AG04450 (cell line): ENCODE results near the gene APBB2. TPM values are rescaled to one million over a fixed set of nuclear protein-coding genes. Genes with fewer than 3 reads are reported as not detected.

Experiments
- CTCF ChIA-PET: fragments of 300-600, 350-600 bp; formaldehyde crosslinking; extraction: SDS; loops from one replicate; lab custom pipeline; 2022; ENCODE audit warnings: antibody characterized with exemption, inconsistent platforms; lab: Charles Lee
- POLR2A ChIA-PET: fragments of 350-600 bp; formaldehyde crosslinking; extraction: SDS; loops from one replicate; lab custom pipeline; 2021; ENCODE audit warnings: antibody characterized with exemption, inconsistent platforms; lab: Yijun Ruan, JAX
- DNase-seq: peaks from one replicate; pipeline ENCODE4 v3.0.0-alpha.2; 2011; ENCODE audit warnings: low read depth, low spot score
- H3K27ac ChIP-seq: one replicate; pipeline ENCODE4 v1.5.1; 2012; ENCODE audit warnings: low read depth, low read length, control low read depth
- H3K27me3 ChIP-seq: one replicate; pipeline ENCODE4 v1.6.0; 2012; ENCODE audit warnings: low read length; ENCODE audit not compliant: control insufficient read depth, insufficient read depth
- H3K4me3 ChIP-seq: 2 replicates; pipeline ENCODE4 v1.5.1; 2011; ENCODE audit warnings: mild to moderate bottlenecking, low read depth, low read length, control low read depth
- H3K9me3 ChIP-seq: 2 replicates; pipeline ENCODE4 v1.5.1; 2012; ENCODE audit warnings: low read length; ENCODE audit not compliant: control insufficient read depth, insufficient read depth
- polyA plus RNA-seq: library from polyadenylated mRNA; depleted of rRNA; stranded (reverse); fragments of >200 nt; gene quantifications from 2 replicates; pipeline ENCODE4 v1.2.3, GENCODE V29; 2011
- TF ChIP-seq, protein P1 (sequence below): IDR thresholded peaks from 2 replicates; pipeline ENCODE4 v1.5.1; 2011; ENCODE audit warnings: low read depth, low read length, control low read depth, inconsistent platforms

APBB2 gene
- polyA plus RNA-seq, 1 experiment = 52.7 TPM

DNA sequence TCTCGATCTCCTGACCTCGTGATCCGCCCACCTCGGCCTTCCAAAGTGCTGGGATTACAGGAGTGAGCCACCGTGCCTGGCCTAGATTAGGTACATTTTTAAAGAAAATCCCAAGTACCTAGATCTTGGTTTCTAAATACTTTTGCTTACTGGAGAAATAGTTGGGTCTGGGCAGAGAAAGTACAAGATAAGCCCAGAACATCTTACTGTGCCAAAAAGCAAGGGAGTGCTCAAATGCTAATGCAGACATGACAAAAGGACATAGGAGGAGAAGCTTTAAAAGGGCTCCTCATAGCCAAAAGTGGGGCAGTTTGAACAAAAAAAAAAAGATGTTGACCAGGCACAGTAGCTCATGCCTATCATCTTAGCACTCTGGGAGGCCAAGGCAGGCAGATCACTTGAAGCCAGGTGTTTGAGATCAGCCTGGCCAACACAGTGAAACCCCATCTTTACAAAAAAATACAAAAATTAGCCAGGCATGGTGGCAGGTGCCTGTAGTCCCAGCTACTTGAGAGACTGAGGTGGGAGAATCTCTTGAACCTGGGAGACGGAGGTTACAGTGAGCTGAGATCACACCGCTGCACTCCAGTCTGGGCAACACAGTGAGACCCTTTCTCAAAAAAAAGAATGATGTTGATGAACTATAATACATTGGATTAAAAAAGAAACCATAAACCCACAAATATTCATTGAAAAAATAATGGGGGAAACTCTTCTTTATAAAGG is 107.5 kb downstream of the APBB2 start:
- TF ChIP-seq, protein P1, sequence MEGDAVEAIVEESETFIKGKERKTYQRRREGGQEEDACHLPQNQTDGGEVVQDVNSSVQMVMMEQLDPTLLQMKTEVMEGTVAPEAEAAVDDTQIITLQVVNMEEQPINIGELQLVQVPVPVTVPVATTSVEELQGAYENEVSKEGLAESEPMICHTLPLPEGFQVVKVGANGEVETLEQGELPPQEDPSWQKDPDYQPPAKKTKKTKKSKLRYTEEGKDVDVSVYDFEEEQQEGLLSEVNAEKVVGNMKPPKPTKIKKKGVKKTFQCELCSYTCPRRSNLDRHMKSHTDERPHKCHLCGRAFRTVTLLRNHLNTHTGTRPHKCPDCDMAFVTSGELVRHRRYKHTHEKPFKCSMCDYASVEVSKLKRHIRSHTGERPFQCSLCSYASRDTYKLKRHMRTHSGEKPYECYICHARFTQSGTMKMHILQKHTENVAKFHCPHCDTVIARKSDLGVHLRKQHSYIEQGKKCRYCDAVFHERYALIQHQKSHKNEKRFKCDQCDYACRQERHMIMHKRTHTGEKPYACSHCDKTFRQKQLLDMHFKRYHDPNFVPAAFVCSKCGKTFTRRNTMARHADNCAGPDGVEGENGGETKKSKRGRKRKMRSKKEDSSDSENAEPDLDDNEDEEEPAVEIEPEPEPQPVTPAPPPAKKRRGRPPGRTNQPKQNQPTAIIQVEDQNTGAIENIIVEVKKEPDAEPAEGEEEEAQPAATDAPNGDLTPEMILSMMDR = no peak
- Histone ChIP-seq H3K27ac (no peak overlapping the region), H3K9me3 (no peaks in the 10 kb centered on the region), H3K27me3 (no peaks in the 10 kb centered on the region), H3K4me3 (no peak overlapping the region)
- ChIA-PET POLR2A (no interaction called here), CTCF (interaction anchor here (1.0 kb wide), 1 partner anchor 107 kb away, joined by 3 read pairs; the partner anchor contains the start of gene APBB2)
- no peak for DNase-seq

DNA sequence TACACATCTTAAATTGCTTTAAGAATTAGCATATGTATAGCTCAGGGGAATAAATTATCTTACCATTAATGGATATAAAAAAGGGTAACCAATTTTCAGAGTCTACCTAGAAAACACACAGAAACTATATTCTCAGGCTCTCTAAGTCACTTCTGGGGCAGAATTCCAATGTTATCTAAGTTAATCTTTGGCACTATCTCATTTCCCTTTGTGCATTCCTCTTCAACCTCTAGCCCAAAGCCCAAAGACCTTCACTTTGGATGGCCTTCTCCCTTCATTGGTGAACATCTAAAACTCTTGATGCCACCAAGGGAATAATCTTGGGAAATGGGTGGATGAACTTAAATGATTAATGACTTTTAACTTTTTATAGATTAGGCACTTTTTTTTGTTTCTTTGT is 108.3 kb downstream of the APBB2 start:
- TF ChIP-seq, protein P1 = no peak
- no peak for DNase-seq
- ChIA-PET CTCF (interaction anchor here (1.6 kb wide), 1 partner anchor 181 kb away, joined by 4 read pairs; no protein-coding TSS in a partner anchor), POLR2A (no interaction called here)
- Histone ChIP-seq H3K27ac (no peak overlapping the region), H3K4me3 (no peak overlapping the region), H3K27me3 (no peaks in the 10 kb centered on the region), H3K9me3 (no peaks in the 10 kb centered on the region)

DNA sequence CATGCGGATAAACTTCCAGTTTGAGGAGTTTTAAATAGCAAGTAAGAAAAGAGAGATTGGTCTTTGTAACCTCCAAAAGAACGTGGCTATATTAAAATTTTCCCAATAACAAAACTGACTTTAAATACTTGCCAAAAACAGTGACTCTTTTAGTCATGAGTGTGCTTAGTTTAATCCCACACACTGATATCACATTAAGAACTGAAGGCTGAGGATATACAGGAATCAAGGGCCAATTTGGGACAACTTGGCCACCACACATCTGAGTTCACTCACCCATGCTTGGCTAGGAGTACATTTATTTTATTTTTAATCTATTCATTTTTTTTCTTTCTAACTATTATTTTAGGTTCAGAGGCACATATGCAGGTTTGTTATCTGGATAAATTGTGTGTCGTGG is 110.2 kb downstream of the APBB2 start:
- ChIA-PET POLR2A (no interaction called here), CTCF (interaction anchor here (0.7 to 0.9 kb wide), 2 partner anchors 110 to 180 kb away, joined by 3 read pairs; partner anchors contain the start of gene APBB2)
- DNase-seq = no peak
- Histone ChIP-seq H3K27ac (no peak overlapping the region), H3K27me3 (no peaks in the 10 kb centered on the region), H3K9me3 (no peaks in the 10 kb centered on the region), H3K4me3 (no peak overlapping the region)
- TF ChIP-seq, protein P1 = no peak

DNA sequence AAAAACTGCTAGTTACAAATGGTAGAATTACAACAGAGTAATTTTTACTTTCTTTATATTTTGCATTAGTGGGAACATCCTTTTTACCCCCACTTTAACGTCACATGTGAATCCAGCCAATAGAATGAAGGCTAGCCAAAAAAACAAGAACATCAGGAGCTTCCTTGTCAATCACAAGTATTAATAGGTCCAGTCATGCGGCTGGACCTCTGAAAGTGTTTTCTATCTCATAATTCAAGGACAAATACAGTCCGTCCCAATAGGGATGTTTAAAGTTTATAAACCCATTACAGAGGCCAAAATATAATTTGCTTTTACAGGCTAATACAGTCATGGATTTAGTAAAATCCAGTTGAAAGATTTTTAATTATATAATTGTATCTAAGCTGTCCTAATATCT is 110.7 kb downstream of the APBB2 start:
- H3K27ac ChIP-seq = no peak overlapping the region
- CTCF ChIA-PET = interaction anchor here (0.7 to 0.9 kb wide), 2 partner anchors 110 to 179 kb away, joined by 3 read pairs; partner anchors contain the start of gene APBB2
- TF ChIP-seq, protein P1 = no peak
- H3K9me3 ChIP-seq = no peaks in the 10 kb centered on the region
- H3K27me3 ChIP-seq = no peaks in the 10 kb centered on the region
- no peak for DNase-seq
- POLR2A ChIA-PET = no interaction called here
- no peak overlapping the region for H3K4me3 ChIP-seq

DNA sequence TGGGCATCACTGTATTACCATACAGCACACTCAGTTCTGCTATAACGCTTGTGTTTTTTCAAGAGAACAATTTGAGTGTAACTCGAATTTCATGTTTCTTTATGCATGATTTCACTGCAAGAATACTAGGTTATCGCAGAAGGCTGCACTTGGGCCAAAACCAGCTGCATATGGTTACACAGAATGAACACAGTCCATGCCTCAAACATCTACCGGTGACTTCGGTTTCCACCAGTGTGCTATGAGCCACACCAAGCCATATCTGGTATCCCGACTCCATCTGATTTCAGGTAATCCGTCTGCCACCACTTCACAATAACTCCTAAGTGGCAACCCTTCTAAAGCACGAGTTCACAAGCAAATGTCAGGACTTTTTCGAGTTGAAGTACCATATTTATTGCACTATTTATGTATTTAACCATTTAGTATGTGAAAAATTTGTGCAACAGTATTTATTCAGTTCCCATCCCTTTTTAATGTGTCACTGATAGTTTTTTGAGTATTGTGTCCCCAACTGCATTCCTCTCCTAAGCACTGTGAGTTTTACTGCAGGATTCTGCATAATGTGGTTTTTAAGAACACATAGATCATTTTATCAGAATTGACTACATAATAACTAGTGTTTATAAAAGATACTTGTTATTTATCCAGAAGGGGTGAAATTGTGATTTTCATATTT is 111.8 kb downstream of the APBB2 start:
- no peaks in the 10 kb centered on the region for H3K27me3 ChIP-seq
- DNase-seq = no peak
- no peak overlapping the region for H3K27ac ChIP-seq
- TF ChIP-seq, protein P1 = no peak
- no peak overlapping the region for H3K4me3 ChIP-seq
- ChIA-PET POLR2A (no interaction called here), CTCF (no interaction called here)
- no peaks in the 10 kb centered on the region for H3K9me3 ChIP-seq
